ENCODE data around the gene PKN3.

PKN3 gene

DNA sequence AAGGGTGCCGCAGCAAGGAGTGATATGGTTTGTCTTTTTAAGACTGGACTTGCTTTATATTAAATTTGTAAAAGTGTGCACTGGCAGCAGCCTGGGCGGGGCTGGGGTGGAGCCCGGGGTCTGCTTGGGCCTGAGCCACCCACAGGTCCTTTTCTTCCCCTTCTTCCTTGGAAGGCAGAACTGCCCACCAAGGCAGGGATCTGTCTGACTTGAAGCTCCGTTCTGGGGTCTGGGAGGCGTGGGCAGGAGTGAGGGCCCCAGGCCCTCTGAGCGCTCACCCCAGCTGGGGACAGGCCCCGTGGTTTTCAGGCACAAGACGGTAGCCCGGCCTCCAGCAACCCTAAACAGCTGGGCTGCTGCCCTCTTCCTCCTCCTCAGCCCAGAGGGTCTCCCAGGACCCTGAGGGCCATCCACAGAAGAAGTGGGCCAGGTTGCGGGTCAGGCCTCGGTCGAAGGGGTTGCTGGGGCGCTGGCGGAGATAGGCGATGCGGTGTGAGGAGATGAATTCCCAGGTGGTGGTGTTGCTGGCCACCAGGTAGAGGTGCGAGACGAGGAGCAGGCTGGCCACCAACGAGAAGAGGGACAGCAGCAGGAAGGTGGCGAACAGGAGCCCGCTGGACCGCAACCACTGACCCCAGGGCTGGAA lies 18.7 kb downstream of the PKN3 start:
- TF ChIP-seq GATA3 (IDR thresholded peaks at IDR 0.05; ENCODE audit: low read depth, low read length) = no peak
- TF ChIP-seq GATA2 (IDR thresholded peaks at IDR 0.05; ENCODE audit: low read depth, low read length) = no peak

DNA sequence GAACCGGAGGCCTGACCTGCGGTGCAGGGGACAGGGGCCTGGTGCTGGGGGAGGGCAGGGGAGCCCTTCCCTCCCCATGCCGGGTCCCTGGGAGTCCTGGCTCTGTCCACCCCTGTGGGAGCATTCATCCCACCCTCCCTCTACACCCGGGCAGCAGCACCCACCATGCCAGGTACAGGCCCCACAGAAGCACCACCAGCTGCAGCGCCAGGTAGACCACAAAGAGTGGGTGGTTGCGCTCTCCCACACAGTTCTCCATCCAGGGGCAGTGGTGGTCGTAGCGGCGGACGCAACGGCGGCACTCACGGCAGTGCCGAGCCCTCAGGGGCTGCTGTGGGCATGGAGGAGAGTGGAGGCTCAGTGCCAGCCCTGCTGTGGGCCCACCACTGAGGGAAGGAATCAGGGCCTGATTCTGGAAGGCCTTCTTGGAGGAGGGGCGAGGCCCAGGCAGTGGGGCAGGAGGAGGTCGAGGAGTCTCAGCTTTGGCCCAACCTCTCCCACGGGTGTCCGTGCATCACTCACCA lies 19.2 kb downstream of the PKN3 start:
- TF ChIP-seq GATA2 (IDR thresholded peaks at IDR 0.05; ENCODE audit: low read depth, low read length) (no peak), GATA3 (IDR thresholded peaks at IDR 0.05; ENCODE audit: low read depth, low read length) (no peak)

DNA sequence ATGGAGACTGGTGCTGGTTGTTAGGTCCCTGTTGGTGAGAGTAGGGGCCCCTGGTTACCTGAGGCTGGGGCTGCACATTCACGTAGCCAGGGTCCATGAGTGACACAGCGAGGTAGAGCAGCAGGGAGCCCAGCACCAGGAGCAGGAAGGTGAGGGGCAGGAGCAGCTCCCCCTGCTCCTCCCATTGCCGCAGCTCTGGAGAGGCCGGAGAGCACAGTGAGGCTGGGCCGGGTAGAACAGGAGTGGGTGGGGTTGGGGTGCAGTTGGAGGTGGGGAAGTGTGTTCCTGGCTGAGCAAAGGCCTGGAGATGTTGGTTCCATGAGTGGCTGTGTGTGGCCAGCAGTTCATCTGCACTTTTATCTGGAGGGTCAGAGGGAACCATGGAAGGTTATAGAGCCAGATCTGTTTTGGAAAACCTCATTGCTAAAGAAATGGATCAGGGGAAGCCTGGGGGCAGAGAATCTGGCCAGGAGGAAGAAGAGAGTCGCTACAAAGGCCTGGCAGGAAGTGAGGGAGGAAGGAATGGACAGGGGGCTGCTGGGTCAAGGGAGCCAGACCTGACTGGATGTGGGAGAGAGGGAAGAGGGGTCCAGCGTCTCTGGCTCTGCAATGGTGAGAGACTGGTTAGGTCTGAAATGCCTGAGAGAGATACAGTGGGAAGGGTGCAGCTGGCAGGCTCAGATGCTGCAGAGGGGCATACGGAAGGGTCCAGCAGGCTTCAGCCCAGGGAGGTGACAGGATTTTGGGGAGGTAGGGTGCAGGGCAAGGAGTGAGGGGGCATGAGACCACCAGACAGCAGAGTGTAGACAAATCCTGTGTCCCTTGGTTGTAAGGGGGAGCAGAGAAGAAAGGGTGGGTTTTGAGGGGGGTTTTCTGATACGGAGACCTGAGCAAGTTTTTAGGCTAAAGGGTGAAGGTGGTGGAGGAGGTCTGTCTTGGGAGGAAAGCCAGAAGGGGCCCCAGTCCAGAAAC lies 20.4 kb downstream of the PKN3 start:
- TF ChIP-seq GATA3 (IDR thresholded peaks at IDR 0.05; ENCODE audit: low read depth, low read length) (no peak), GATA2 (IDR thresholded peaks at IDR 0.05; ENCODE audit: low read depth, low read length) (no peak)

DNA sequence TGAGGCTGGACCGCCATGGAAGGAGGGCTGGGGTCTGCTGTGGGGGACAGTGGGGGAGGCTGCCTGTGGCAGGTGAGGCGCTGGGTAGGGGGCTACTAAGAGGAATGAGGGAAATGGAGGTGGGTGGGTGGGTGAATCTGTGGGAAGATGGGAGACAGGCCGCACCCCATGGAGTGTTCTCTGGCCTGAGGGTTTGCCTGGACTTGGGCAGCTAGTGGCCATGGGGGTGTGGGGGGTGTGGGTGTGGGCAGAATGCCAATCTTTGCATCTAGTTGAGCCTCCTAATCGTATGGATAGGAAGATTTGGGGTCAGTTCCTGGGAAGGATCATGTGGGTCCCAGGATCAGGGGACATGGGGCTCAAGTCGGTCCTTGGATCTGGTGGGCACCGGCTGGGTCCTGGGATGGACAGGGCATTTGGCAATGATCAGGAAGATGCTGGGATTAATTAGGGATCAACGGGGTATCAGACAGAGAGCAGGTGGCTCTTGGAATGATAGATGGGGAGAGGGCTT lies 21.1 kb downstream of the PKN3 start:
- TF ChIP-seq GATA3 (IDR thresholded peaks at IDR 0.05; ENCODE audit: low read depth, low read length) (no peak), GATA2 (IDR thresholded peaks at IDR 0.05; ENCODE audit: low read depth, low read length) (no peak)

DNA sequence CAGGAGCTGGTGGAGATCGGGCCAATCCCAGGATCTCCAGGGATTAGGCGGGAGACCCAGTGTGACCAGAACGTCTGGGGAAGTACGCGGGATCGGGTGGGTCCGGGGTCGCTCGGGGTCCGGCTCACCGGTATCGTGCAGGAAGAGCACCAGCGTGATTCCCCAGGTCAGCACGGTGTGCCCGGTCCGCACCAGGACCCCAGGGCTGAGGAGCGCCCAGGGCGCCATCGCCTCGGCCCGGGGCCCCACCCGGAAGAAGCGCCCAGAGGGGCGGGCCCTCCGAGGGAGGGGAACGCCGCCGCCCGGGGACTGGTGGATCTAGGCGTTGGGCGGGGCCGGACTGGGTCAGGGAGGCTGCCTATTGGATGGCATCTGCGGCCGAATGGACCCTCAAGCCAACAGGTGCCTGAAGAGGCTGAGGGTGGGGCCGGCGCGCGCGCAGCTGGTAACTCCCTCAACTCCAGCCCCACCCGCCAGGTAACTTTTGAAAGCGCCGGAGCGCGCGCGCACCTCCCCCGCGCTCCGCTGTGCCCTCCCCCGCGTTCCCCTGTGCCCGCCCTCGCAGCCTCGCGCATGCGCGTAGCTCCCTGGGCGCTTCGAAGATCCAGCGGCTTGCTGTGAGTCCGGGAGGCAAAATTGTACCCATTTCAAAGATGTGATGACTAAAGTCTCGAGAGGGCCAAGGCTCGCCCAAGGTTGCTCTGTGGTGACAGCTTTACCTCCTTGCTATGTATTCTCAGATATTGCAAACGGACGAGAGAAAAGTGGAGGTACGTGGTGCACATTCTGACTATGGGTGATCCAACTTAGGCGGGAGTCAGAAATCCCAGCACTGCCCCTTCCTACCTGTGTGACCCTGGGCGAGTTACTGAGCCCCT lies 21.8 kb downstream of the PKN3 start, which contains the start of gene ZDHHC12:
Gene ZDHHC12, minus strand, starts transcription at position 262 of the 878 bp plus-strand sequence. Its CDS starts 34 bp downstream, at position 228.
- no peak for TF ChIP-seq GATA2 (IDR thresholded peaks at IDR 0.05; ENCODE audit: low read depth, low read length)
- TF ChIP-seq GATA3 (IDR thresholded peaks at IDR 0.05; ENCODE audit: low read depth, low read length) = no peak

DNA sequence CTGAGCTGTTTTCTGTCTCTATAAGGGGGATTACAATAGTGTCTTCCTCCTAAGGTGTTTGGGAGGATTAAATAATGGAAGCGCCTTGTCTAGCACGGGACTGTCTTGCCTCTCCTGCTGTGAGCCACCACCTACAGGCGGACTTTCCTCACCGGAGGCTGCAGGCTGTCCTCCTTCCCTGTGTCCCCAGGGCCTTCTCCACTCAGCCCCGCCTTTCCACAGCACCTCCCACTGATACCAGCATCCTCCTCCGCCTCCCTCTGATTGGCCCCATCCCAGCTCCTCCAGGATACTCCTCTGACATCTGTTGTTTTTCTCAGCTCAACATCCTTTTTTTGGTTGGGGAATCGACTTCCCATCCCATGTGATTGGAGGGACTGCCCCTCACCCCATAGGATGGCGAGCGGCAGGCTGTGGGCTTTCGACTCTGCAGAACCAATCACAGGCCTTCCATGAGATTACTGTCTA lies 22.5 kb downstream of the PKN3 start:
- TF ChIP-seq GATA3 (IDR thresholded peaks at IDR 0.05; ENCODE audit: low read depth, low read length) (no peak), GATA2 (IDR thresholded peaks at IDR 0.05; ENCODE audit: low read depth, low read length) (no peak)

DNA sequence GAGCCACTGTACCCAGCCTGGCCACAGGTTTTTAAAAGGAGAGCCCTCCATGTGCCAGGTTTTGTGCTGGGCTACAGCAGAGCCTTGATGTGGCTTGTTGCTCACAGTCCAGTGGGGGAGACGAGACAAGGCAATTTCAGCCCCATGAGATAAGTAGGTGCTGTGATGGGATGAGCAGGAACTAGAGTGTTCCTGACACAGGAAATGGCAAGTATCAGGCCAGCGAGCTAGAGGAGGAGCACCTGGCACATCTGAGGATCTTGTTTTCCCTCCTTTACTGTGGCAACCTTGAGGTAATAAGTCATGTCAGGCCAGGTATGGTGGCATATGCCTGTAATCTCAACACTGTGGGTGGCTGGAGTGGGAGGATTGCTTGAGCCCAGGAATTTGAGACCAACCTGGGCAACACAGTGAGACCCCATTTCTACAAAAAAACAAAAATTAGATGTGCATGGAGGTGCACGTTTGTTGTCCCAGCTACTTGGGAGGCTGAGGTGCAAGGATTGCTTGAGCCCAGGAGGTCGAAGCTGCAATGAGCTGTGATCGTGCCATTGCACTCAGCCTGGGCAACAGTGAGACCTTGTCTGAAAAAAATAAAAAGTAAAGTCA lies 25.4 kb downstream of the PKN3 start:
- TF ChIP-seq GATA2 (IDR thresholded peaks at IDR 0.05; ENCODE audit: low read depth, low read length) (no peak), GATA3 (IDR thresholded peaks at IDR 0.05; ENCODE audit: low read depth, low read length) (no peak)

DNA sequence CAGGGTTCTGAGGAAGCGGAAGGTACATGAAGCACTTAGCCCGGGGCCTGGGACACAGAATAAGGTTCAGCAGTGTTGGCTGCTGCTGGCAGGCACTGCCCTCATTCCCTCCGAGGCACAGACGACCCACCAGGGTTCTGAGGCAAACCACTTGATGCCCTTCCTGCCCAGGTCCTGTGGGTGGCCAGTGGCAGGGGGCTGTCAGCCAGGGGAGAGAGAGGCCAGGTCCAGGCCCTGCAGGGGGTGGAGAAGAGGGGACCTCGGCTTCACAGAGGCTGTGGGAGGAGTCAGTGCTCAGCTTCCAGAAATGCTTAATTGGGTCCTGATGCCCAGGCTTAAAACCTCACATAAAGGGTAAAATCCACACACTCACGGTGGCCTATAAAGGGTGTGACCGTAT lies 26.0 kb downstream of the PKN3 start:
- TF ChIP-seq GATA3 (IDR thresholded peaks at IDR 0.05; ENCODE audit: low read depth, low read length) = no peak
- no peak for TF ChIP-seq GATA2 (IDR thresholded peaks at IDR 0.05; ENCODE audit: low read depth, low read length)

DNA sequence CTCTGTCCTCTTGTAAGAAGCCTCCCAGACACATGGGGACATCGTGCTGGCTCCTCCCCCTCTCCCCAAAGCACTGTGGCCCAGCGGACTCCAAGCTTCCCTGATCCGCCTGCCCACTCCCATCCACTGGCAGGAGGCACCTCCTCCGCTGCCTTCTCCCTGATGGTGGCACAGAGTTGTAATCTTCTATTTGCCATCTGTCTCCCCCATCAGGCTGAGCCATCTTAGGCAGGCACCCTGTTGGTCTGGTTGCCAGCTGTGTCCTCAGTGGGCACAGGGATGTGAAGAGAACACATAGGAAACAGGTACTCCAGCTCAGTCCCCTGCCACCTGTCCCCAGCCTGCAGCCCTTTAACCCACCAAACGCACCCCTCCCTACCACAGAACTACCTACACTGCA lies 27.0 kb downstream of the PKN3 start:
- TF ChIP-seq GATA3 (IDR thresholded peaks at IDR 0.05; ENCODE audit: low read depth, low read length) (no peak), GATA2 (IDR thresholded peaks at IDR 0.05; ENCODE audit: low read depth, low read length) (peak; percentile 76)

DNA sequence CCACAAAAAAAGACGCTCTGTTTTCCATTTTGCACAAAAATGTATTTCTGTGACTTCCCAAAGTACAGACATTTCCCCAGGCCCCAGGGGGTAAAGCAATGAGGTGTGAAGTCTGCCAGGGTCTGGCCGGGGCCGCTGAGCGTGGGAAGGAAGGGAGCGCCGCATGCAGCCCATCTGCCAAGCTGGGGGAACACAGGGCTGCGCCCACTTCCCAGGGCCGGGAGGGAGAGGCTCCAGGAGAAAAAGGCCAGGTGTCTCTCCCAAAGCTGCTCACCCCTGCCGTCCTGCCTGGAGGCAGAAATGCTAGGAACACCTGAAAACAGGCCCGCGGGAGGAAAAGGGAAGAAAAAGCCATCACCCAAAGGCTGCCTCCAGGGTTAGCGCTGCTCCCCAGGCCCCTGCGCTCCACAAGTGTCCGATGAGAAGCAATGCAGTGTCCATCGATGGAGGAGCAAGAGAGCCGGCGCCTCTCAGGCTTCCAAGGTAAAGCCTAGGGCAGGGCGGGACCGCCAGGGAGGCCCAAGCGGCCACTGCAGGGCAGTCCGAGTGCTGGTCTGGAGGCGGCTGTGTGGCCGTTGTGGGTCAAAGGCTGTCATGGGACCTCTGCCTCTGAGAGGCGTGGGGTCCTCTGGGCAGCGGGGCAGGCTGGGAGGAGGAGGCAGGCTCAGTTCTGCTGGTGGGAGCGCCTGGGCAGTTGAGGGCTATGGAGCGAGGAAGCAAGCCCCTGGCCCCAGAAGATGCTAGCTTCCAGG lies 27.6 kb downstream of the PKN3 start:
- TF ChIP-seq GATA3 (IDR thresholded peaks at IDR 0.05; ENCODE audit: low read depth, low read length) (no peak), GATA2 (IDR thresholded peaks at IDR 0.05; ENCODE audit: low read depth, low read length) (no peak)

DNA sequence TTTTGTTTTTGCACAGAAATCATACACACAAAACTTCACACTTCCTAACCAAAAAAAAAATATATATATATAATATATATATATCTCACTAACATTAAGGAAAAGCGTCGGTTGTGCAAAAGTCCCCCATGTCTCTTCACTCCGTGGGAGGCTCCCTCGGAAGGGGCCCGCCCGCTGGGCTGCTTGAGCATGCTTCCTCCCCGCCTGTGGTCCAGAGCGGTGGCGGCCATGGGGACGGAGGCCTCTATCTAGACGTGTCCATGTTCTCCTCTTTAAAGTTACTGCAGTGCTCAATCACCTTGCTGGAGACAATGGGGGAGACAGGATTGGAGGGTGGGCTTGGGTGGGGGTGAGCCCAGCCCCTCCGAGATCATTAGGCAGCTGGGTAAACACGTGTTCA lies 28.8 kb downstream of the PKN3 start:
- TF ChIP-seq GATA2 (IDR thresholded peaks at IDR 0.05; ENCODE audit: low read depth, low read length) (no peak), GATA3 (IDR thresholded peaks at IDR 0.05; ENCODE audit: low read depth, low read length) (no peak)

DNA sequence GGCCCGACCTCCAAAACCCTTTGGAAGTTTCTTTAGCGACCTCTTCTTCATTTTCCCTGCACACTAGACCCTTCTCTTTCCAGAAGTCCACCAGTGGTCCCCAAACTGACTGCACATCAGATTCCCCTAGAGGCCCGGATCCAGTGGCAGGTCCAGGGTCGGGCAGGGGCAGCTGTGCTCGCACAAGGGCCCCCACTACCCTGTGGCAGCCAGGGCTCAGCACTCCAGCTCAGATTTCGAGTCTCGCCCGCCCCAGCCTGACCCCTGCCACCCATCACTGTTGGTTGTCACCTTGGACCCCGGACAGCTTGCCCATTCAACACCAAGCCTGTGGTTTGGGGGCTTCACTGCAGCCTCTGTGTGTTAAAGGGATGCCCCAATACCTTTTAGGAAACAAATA lies 29.4 kb downstream of the PKN3 start:
- no peak for TF ChIP-seq GATA2 (IDR thresholded peaks at IDR 0.05; ENCODE audit: low read depth, low read length)
- no peak for TF ChIP-seq GATA3 (IDR thresholded peaks at IDR 0.05; ENCODE audit: low read depth, low read length)

All from SH-SY5Y (cell line).